ENCODE measurements around the gene BCL7C. TPM values are rescaled to one million over a fixed set of nuclear protein-coding genes. Genes with fewer than 3 reads are reported as not detected.

The BCL7C gene
- total and polyA plus RNA-seq, 2 donors from 2014 or later: 40.0 to 77.9 TPM

DNA sequence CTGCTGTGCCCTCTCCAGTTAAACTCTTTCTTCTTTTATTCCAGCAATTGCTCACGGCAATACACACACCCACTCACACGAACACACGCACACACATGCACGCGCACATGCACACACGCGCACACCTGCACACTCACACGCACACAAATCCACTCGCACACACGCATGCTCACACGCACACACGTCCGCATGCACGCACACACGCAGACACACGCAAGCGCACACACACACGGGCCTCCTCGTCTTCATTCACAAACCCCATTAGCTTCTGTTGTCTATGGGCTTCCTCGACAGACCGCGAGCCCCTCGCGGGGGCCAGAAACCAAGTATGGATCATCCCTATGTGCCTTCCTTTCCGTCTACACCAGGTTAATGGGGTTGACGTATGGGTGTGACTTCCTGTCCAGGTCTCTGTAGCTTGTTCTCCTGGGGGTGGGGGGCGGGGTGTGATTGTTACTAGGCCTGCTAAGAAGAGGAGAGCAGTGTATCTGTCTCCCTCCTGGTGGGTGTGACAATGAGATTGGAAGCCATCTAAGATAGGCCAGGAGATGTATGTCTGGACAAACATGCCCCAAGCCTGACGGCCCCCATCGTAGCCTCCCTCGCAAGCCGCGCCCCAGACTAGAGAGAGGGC is 1.9 kb upstream of the BCL7C start:
- peak overlapping the region; percentile 99 for H3K27ac ChIP-seq (ENCODE audit: low read depth in 2 of 2, low read length in 2 of 2)
- peak overlapping the region in 2 of 3 donors; percentile 33 to 89 for H3K9ac ChIP-seq (ENCODE audit: low read length in 3 of 3)
- peak overlapping the region in 2 of 3 donors; percentile 30 to 76 for H3K4me3 ChIP-seq (ENCODE audit: low read length in 3 of 3)
- H3K36me3 ChIP-seq (ENCODE audit: control insufficient read depth in 2 of 3, insufficient read depth in 3 of 3, low read length in 3 of 3): no peaks in the 10 kb centered on the region
- intact Hi-C loops (cut with DNase I): no loop called here
- DNase-seq: peak in 2 of 5 donors; percentile 71 to 72
- no peaks in the 10 kb centered on the region for H3K27me3 ChIP-seq (ENCODE audit: control insufficient read depth, insufficient read depth, low read length)
- H3K9me3 ChIP-seq (ENCODE audit: control insufficient read depth in 2 of 3, insufficient read depth in 1 of 3, low read length in 3 of 3): no peaks in the 10 kb centered on the region
- no peak for FAIRE-seq
- H3K4me1 ChIP-seq (ENCODE audit: control insufficient read depth in 2 of 3, insufficient read depth in 2 of 3, low read depth in 1 of 3, low read length in 3 of 3): peaks cover 9 to 31% (median 23%) of the 10 kb centered on the region in 3 donors
- no peak for TF ChIP-seq CTCF (IDR thresholded peaks at IDR 0.05; ENCODE audit: borderline replicate concordance, extremely low read depth, insufficient read depth)

GRCh38 chr16:30894540-30895368 is 877 bp upstream of the BCL7C start:
- H3K27ac ChIP-seq (ENCODE audit: low read depth in 2 of 2, low read length in 2 of 2): peak overlapping the region; percentile 87 to 97
- H3K4me3 ChIP-seq (ENCODE audit: low read length in 3 of 3): peak overlapping the region; percentile 9 to 69 (median 67)
- DNase-seq (peak in 1 of 5 donors; percentile 20), FAIRE-seq (no peak)
- H3K4me1 ChIP-seq (ENCODE audit: control insufficient read depth in 2 of 3, insufficient read depth in 2 of 3, low read depth in 1 of 3, low read length in 3 of 3): peaks cover 9 to 31% (median 23%) of the 10 kb centered on the region in 3 donors
- no peaks in the 10 kb centered on the region for H3K27me3 ChIP-seq (ENCODE audit: control insufficient read depth, insufficient read depth, low read length)
- no peak for TF ChIP-seq CTCF (IDR thresholded peaks at IDR 0.05; ENCODE audit: borderline replicate concordance, extremely low read depth, insufficient read depth)
- intact Hi-C loops (cut with DNase I): no loop called here
- peak overlapping the region in 2 of 3 donors; percentile 64 to 77 for H3K9ac ChIP-seq (ENCODE audit: low read length in 3 of 3)
- H3K36me3 ChIP-seq (ENCODE audit: control insufficient read depth in 2 of 3, insufficient read depth in 3 of 3, low read length in 3 of 3): no peaks in the 10 kb centered on the region
- H3K9me3 ChIP-seq (ENCODE audit: control insufficient read depth in 2 of 3, insufficient read depth in 1 of 3, low read length in 3 of 3): no peaks in the 10 kb centered on the region

DNA sequence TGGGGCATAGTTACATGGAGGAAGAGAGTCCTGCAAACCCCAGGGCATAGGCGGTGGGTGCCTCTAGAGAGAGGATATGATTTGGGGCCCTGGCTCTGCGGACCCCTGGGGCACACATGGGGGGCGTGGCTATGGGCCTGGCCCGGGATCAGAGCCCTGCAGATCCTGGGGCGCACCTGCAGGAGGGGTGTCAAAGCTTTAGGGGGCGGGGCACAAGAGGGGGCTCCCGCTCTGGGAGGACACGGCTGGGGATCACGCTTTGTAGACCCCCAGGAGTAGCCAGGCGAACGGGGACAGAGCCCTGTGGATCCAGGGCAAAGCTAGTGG is 497 bp downstream of the BCL7C start:
- DNase-seq: peak in 2 of 5 donors; percentile 40 to 86

More for the DNA sequence above, 497 bp downstream of the BCL7C start:
- TF ChIP-seq CTCF (IDR thresholded peaks at IDR 0.05; ENCODE audit: borderline replicate concordance, extremely low read depth, insufficient read depth): no peak
- peak overlapping the region; percentile 91 to 93 for H3K27ac ChIP-seq (ENCODE audit: low read depth in 2 of 2, low read length in 2 of 2)
- H3K36me3 ChIP-seq (ENCODE audit: control insufficient read depth in 2 of 3, insufficient read depth in 3 of 3, low read length in 3 of 3): peaks cover 2 to 7% (median 5%) of the 10 kb centered on the region in 3 donors
- no peak for FAIRE-seq
- peak overlapping the region; percentile 65 to 98 (median 96) for H3K9ac ChIP-seq (ENCODE audit: low read length in 3 of 3)
- H3K9me3 ChIP-seq (ENCODE audit: control insufficient read depth in 2 of 3, insufficient read depth in 1 of 3, low read length in 3 of 3): no peaks in the 10 kb centered on the region
- intact Hi-C loops (cut with DNase I): no loop called here
- peak overlapping the region; percentile 78 to 88 (median 86) for H3K4me3 ChIP-seq (ENCODE audit: low read length in 3 of 3)
- peaks cover 9 to 34% (median 23%) of the 10 kb centered on the region in 3 donors for H3K4me1 ChIP-seq (ENCODE audit: control insufficient read depth in 2 of 3, insufficient read depth in 2 of 3, low read depth in 1 of 3, low read length in 3 of 3)
- H3K27me3 ChIP-seq (ENCODE audit: control insufficient read depth, insufficient read depth, low read length): no peaks in the 10 kb centered on the region
